ENCODE data around the gene ADAMTS13. TPM values are rescaled to one million over a fixed set of nuclear protein-coding genes. Genes with fewer than 3 reads are reported as not detected.

The ADAMTS13 gene
- total RNA-seq, 1 donor from 2014 or later: 3.5 TPM

- H3K4me3 ChIP-seq: no peak overlapping the region
- H3K36me3 ChIP-seq: no peaks in the 10 kb centered on the region
- intact Hi-C loops (cut with DNase I): no loop called here
- DNase-seq (ENCODE audit: low spot score in 2 of 2): no peak
- no peaks in the 10 kb centered on the region for H3K4me1 ChIP-seq
- no peak overlapping the region for H3K27ac ChIP-seq
- no peak for TF ChIP-seq CTCF (IDR thresholded peaks at IDR 0.05)
- H3K27me3 ChIP-seq: no peaks in the 10 kb centered on the region
- H3K9me3 ChIP-seq: no peaks in the 10 kb centered on the region
Measured at GRCh38 chr9:133453651-133454050, 31.5 kb downstream of the ADAMTS13 start.

- no peak for TF ChIP-seq CTCF (IDR thresholded peaks at IDR 0.05)
- H3K4me3 ChIP-seq: no peak overlapping the region
- no peak overlapping the region for H3K27ac ChIP-seq
- intact Hi-C loops (cut with DNase I): no loop called here
- H3K4me1 ChIP-seq: peaks cover 0 to 5% of the 10 kb centered on the region in 2 donors
- no peaks in the 10 kb centered on the region for H3K36me3 ChIP-seq
- no peaks in the 10 kb centered on the region for H3K9me3 ChIP-seq
- no peak for DNase-seq (ENCODE audit: low spot score in 2 of 2)
- H3K27me3 ChIP-seq: no peaks in the 10 kb centered on the region
Measured at GRCh38 chr9:133454325-133454724, 32.2 kb downstream of the ADAMTS13 start.

- Histone ChIP-seq H3K27me3 (no peaks in the 10 kb centered on the region), H3K27ac (no peak overlapping the region), H3K9me3 (no peaks in the 10 kb centered on the region), H3K4me1 (peaks cover 0 to 5% of the 10 kb centered on the region in 2 donors), H3K4me3 (no peak overlapping the region), H3K36me3 (no peaks in the 10 kb centered on the region)
- intact Hi-C loops (cut with DNase I): no loop called here
- no peak for TF ChIP-seq CTCF (IDR thresholded peaks at IDR 0.05)
- no peak for DNase-seq (ENCODE audit: low spot score in 2 of 2)
Measured at GRCh38 chr9:133454943-133455673, 32.9 kb downstream of the ADAMTS13 start.

GRCh38 chr9:133455936-133456335 lies 33.8 kb downstream of the ADAMTS13 start:
- H3K4me1 ChIP-seq: peaks cover 0 to 10% of the 10 kb centered on the region in 2 donors
- no peaks in the 10 kb centered on the region for H3K9me3 ChIP-seq
- TF ChIP-seq CTCF (IDR thresholded peaks at IDR 0.05): no peak
- DNase-seq (ENCODE audit: low spot score in 2 of 2): no peak
- no peak overlapping the region for H3K4me3 ChIP-seq
- no peaks in the 10 kb centered on the region for H3K36me3 ChIP-seq
- intact Hi-C loops (cut with DNase I): no loop called here
- H3K27me3 ChIP-seq: no peaks in the 10 kb centered on the region
- no peak overlapping the region for H3K27ac ChIP-seq

- H3K27ac ChIP-seq: no peak overlapping the region
Measured at GRCh38 chr9:133456409-133456808, 34.2 kb downstream of the ADAMTS13 start.

More at GRCh38 chr9:133456409-133456808, 34.2 kb downstream of the ADAMTS13 start:
- intact Hi-C loops (cut with DNase I): no loop called here
- Histone ChIP-seq H3K27me3 (no peaks in the 10 kb centered on the region), H3K4me3 (no peak overlapping the region), H3K36me3 (no peaks in the 10 kb centered on the region), H3K9me3 (no peaks in the 10 kb centered on the region), H3K4me1 (peaks cover 0 to 12% of the 10 kb centered on the region in 2 donors)
- no peak for TF ChIP-seq CTCF (IDR thresholded peaks at IDR 0.05)
- DNase-seq (ENCODE audit: low spot score in 2 of 2): no peak
